SK-N-MC (cell line): ENCODE data around the gene PACS1.

Source experiments
- EZH2 ChIP-seq: fragments of 200-600 bp; sonication (generic); IDR thresholded peaks from one replicate; pipeline ENCODE4 v1.6.1; 2017; ENCODE audit warnings: antibody characterized with exemption
- FOXP2 ChIP-seq: optimal IDR thresholded peaks from 2 replicates; pipeline ENCODE3; 2011; ENCODE audit warnings: mild to moderate bottlenecking, moderate library complexity; ENCODE audit not compliant: insufficient read depth; ENCODE audit errors: extremely low read length, control extremely low read depth
- POLR2AphosphoS5 ChIP-seq: IDR thresholded peaks from 2 replicates; pipeline ENCODE4 v1.6.1; 2012; ENCODE audit warnings: mild to moderate bottlenecking, low read depth, low read length, borderline replicate concordance

GRCh38 chr11:66243782-66244535 lies 173.9 kb downstream of the PACS1 start:
- TF ChIP-seq EZH2 (no peak), POLR2AphosphoS5 (no peak), FOXP2 (no peak)
